K562 (cell line): ENCODE data around the gene DDX41. TPM values are rescaled to one million over a fixed set of nuclear protein-coding genes. Genes with fewer than 3 reads are reported as not detected.

Source experiments
- ATAC-seq: fragments of 200-7000 bp; cut with Tn5 transposase; 3 replicates; pipeline ENCODE4 v1.9.1; 2020; ENCODE audit warnings: moderate library complexity
- BruUV-seq: library from RNA; stranded (reverse); fragments of 400-500 nt; replicated peaks from 2 replicates; lab custom pipeline; 2021; lab: Mats Ljungman, UMichigan
- CTCF ChIA-PET: fragments of 300-600 bp; formaldehyde crosslinking; extraction: SDS; loops from one replicate; lab custom pipeline; 2021; ENCODE audit warnings: low intra/inter-chr PET ratio; lab: Yijun Ruan, JAX
- POLR2A ChIA-PET: fragments of 300-600, 350-650 bp; sonication (Branson Sonifier 250); formaldehyde crosslinking; extraction: SDS; loops from one replicate; lab custom pipeline; 2021; ENCODE audit warnings: antibody characterized with exemption, inconsistent platforms; lab: Yijun Ruan, JAX
- DNase-seq, 4 experiments: peaks; one replicate each; pipeline versions ENCODE4 v3.0.0 to v3.0.0-alpha.2; 2011 to 2018; ENCODE audit warnings: low spot score in 3 of 4, mixed read lengths in 3 of 4; ENCODE audit errors: extremely low read depth in 1 of 4
- FAIRE-seq: peaks from 2 replicates; lab custom pipeline; 2011; peaks lifted over from hg19 to GRCh38; lab: Jason Lieb, UNC
- H2AFZ ChIP-seq: 2 replicates; pipeline ENCODE4 v1.6.0; 2011; ENCODE audit warnings: low read depth, low read length, control low read depth, inconsistent platforms
- H3K27ac ChIP-seq: fragments of 200-600 bp; 3 replicates; pipeline ENCODE4 v1.8.0; 2011; ENCODE audit warnings: low read depth, mild to moderate bottlenecking, control low read depth, inconsistent platforms, low read length, moderate library complexity, mixed read lengths; ENCODE audit errors: extremely low read depth
- H3K27me3 ChIP-seq, 2 experiments: fragments of 300-600 bp in 1 of 2; 2 replicates in 1 of 2; 3 replicates in 1 of 2; pipeline versions ENCODE4 v1.6.0 to v1.8.0; 2011; ENCODE audit warnings: inconsistent platforms in 2 of 2, low read length in 2 of 2, mild to moderate bottlenecking in 1 of 2, mixed read lengths in 1 of 2, moderate library complexity in 1 of 2; ENCODE audit not compliant: control insufficient read depth in 2 of 2, insufficient read depth in 2 of 2
- H3K36me3 ChIP-seq: fragments of 300-600 bp; 3 replicates; pipeline ENCODE4 v1.8.0; 2011; ENCODE audit warnings: mild to moderate bottlenecking, low read length, inconsistent platforms; ENCODE audit not compliant: control insufficient read depth, insufficient read depth
- H3K4me1 ChIP-seq, 2 experiments: fragments of 200-600 bp in 1 of 2; replicated peaks in 1 of 2; 2 replicates in 1 of 2; 3 replicates in 1 of 2; pipeline versions ENCODE4 v1.5.1 to v1.8.0; 2011; ENCODE audit warnings: inconsistent platforms in 2 of 2, low read length in 2 of 2, mild to moderate bottlenecking in 1 of 2, mixed read lengths in 1 of 2, moderate library complexity in 1 of 2; ENCODE audit not compliant: control insufficient read depth in 2 of 2, insufficient read depth in 2 of 2
- H3K4me2 ChIP-seq: 2 replicates; pipeline ENCODE4 v1.6.1; 2011; ENCODE audit warnings: low read length, control low read depth, inconsistent platforms, mixed read lengths; ENCODE audit not compliant: insufficient read depth
- H3K4me3 ChIP-seq: fragments of 200-600 bp; sonication (generic), shearing (Covaris generic); 2 replicates; pipeline ENCODE4 v1.5.1; 2016; ENCODE audit warnings: control low read depth, inconsistent platforms
- H3K79me2 ChIP-seq: fragments of 200-600 bp; 3 replicates; pipeline ENCODE4 v1.8.0; 2011; ENCODE audit warnings: low read length, inconsistent platforms; ENCODE audit not compliant: control insufficient read depth, insufficient read depth
- H3K9ac ChIP-seq, 2 experiments: 2 replicates each; pipeline versions ENCODE4 v1.6.0 to v1.6.1; 2011; ENCODE audit warnings: low read depth in 2 of 2, low read length in 2 of 2, control low read depth in 1 of 2, inconsistent platforms in 1 of 2, mild to moderate bottlenecking in 1 of 2, mixed read lengths in 1 of 2; ENCODE audit not compliant: insufficient read depth in 1 of 2
- H3K9me1 ChIP-seq: one replicate; pipeline ENCODE4 v1.6.0; 2011; ENCODE audit warnings: inconsistent platforms, mild to moderate bottlenecking, low read length, moderate library complexity; ENCODE audit not compliant: control insufficient read depth, insufficient read depth
- H3K9me3 ChIP-seq: replicated peaks from 2 replicates; pipeline ENCODE4 v1.5.1; 2011; ENCODE audit warnings: low read depth, low read length, inconsistent platforms; ENCODE audit not compliant: control insufficient read depth, insufficient read depth
- H4K20me1 ChIP-seq: replicated peaks from 2 replicates; pipeline ENCODE4 v1.6.1; 2011; ENCODE audit warnings: low read length, inconsistent platforms, mixed read lengths; ENCODE audit not compliant: control insufficient read depth, insufficient read depth
- ATF1 ChIP-seq, 2 experiments: fragments of 450-650 bp in 1 of 2; IDR thresholded peaks; 2 replicates each; pipeline ENCODE4 v1.6.1; 2016; ENCODE audit warnings: missing compliant biosample characterization in 1 of 2, missing genetic modification characterization in 1 of 2
- CTCF ChIP-seq, 3 experiments: IDR thresholded peaks in 2 of 3; conservative IDR thresholded peaks in 1 of 3; 2 replicates each; pipeline ENCODE4 v1.5.1; 2011 to 2012; ENCODE audit warnings: low read length in 3 of 3, mild to moderate bottlenecking in 3 of 3, control low read depth in 2 of 3, improper control_type of control experiment in 1 of 3, inconsistent platforms in 1 of 3, low read depth in 1 of 3, mixed read lengths in 1 of 3, moderate library complexity in 1 of 3; ENCODE audit not compliant: insufficient read depth in 2 of 3
- ILK ChIP-seq: fragments of 450-650 bp; IDR thresholded peaks from 2 replicates; pipeline ENCODE4 v1.6.1; 2016; ENCODE audit warnings: missing genetic modification characterization, low read depth, mild to moderate bottlenecking, missing compliant biosample characterization, moderate library complexity, borderline replicate concordance
- PHF21A ChIP-seq: fragments of 450-650 bp; IDR thresholded peaks from 2 replicates; pipeline ENCODE4 v1.6.1; 2017; ENCODE audit warnings: low read depth, borderline replicate concordance
- POLR2G ChIP-seq: fragments of 200-400 bp; formaldehyde crosslinking; IDR thresholded peaks from 2 replicates; pipeline ENCODE4 v1.6.1; 2017; ENCODE audit warnings: low read depth, mild to moderate bottlenecking, antibody characterized with exemption, low read length, moderate library complexity
- RBFOX2 ChIP-seq: fragments of 200-400 bp; formaldehyde crosslinking; IDR thresholded peaks from 2 replicates; pipeline ENCODE4 v1.6.1; 2017; ENCODE audit warnings: low read depth, mild to moderate bottlenecking, low read length, moderate library complexity
- RBM22 ChIP-seq: fragments of 200-400 bp; formaldehyde crosslinking; IDR thresholded peaks from 2 replicates; pipeline ENCODE4 v1.6.1; 2018; ENCODE audit warnings: low read length, low read depth; ENCODE audit not compliant: poor library complexity, severe bottlenecking
- ZBTB43 ChIP-seq: sonication (generic); formaldehyde crosslinking; IDR thresholded peaks from 2 replicates; pipeline ENCODE4 v1.8.0; 2023; ENCODE audit warnings: mild to moderate bottlenecking, missing genetic modification reagents
- ZNF408 ChIP-seq: fragments of 250-450 bp; sonication (Bioruptor Pico); IDR thresholded peaks from 2 replicates; pipeline ENCODE4 v1.4.0; 2020; ENCODE audit warnings: low read depth, mild to moderate bottlenecking, moderate library complexity
- WGBS: fragments of 100-300 bp; shearing (Covaris generic); methylation state at CpG from one replicate; pipeline ENCODE4 v1.1.6; 2016; ENCODE audit warnings: low coverage, mixed read lengths; ENCODE audit not compliant: insufficient coverage; ENCODE audit errors: missing lambda C conversion rate; 5-methylcytosine and 5-hydroxymethylcytosine counted together
- in situ Hi-C: fragments of 300-500 bp; cut with MboI; formaldehyde crosslinking; loops from 4 replicates; pipeline ENCODE4 v1.15.0; 2018; ENCODE audit warnings: inconsistent platforms, mixed read lengths
- intact Hi-C: fragments of 100-400 bp; cut with micrococcal nuclease; formaldehyde crosslinking; loops from 2 replicates; pipeline ENCODE4 v1.14.2; 2022
- polyA plus RNA-seq, 8 experiments: library from polyadenylated mRNA; depleted of rRNA in 4 of 8; stranded (reverse) in 5 of 8; unstranded in 3 of 8; fragments of >200 nt; fragmentation: Nextera tagmentation in 2 of 8; fragmentation: Illumina TruSeq in 1 of 8; extraction: Ambion mirVana in 2 of 8; extraction: Trizol in 1 of 8; gene quantifications; 2 replicates each; pipeline versions ENCODE4 v1.2.1 to v1.2.3, GENCODE V29; 2011 to 2014; ENCODE audit warnings: inconsistent platforms in 1 of 8, missing spikeins in 1 of 8
- total RNA-seq, 7 experiments: library from RNA; depleted of rRNA in 6 of 7; stranded (reverse); fragments of >200 nt in 6 of 7; fragmentation: Illumina TruSeq in 2 of 7; extraction: Trizol in 2 of 7; gene quantifications; 2 replicates each; pipeline versions ENCODE4 v1.2.1 to v1.2.3, GENCODE V29; 2011 to 2021; ENCODE audit warnings: low replicate concordance in 1 of 7

The DDX41 gene
- total and polyA plus RNA-seq, 9 of the 15 experiments (the other 6 are each of a cell fraction or from before 2014, with no cell fraction given): 38.2 to 284 (median 116) TPM

GRCh38 chr5:177490311-177490991 lies 26.3 kb downstream of the DDX41 start (continued):
- no peak for TF ChIP-seq ZBTB43

- Histone ChIP-seq H3K27me3 (no peaks in the 10 kb centered on the region), H3K9me1 (no peaks in the 10 kb centered on the region), H3K79me2 (peaks cover 15% of the 10 kb centered on the region; the same call in 2 of the 3 replicates), H3K4me2 (no peak overlapping the region), H3K4me3 (no peak overlapping the region), H3K4me1 (peaks cover 18 to 65% of the 10 kb centered on the region in 2 experiments), H4K20me1 (peaks cover 3% of the 10 kb centered on the region; the same call in 1 of the 2 replicates), H3K36me3 (peaks cover 86% of the 10 kb centered on the region; the same call in 2 of the 3 replicates), H3K9ac (peak overlapping the region in 1 of 2 experiments; percentile 48; a peak in 1 of 4 replicates), H3K27ac (no peak overlapping the region), H2AFZ (no peak overlapping the region), H3K9me3 (no peaks in the 10 kb centered on the region)
- intact Hi-C loops (no loop called here), in situ Hi-C loops (no loop called here)
- BruUV-seq: no TSS peak
- POLR2A ChIA-PET: interaction anchor here (0.6 to 3.4 kb wide), 6 partner anchors 9 to 62 kb away, joined by 3 to 30 read pairs (median 4); partner anchors contain the start of gene DBN1
- FAIRE-seq (no peak), ATAC-seq (no peak), DNase-seq (no peak)
- 97% methylated on average over 23 of the region's 26 CpGs for WGBS
- CTCF ChIA-PET: no interaction called here
- TF ChIP-seq ILK (no peak), CTCF (IDR thresholded peaks at IDR 0.05 in 2 of 3, conservative IDR thresholded peaks at IDR 0.05 in 1 of 3; ENCODE audit: insufficient read depth in 2 of 3, low read depth in 1 of 3, low read length in 3 of 3) (0 out of 6 replicates have a peak, but pooled peaks of 1 of the 3 experiments have one; percentile 13), RBM22 (peak; percentile 18), ZNF408 (CRISPR knock-in tag) (no peak), PHF21A (no peak), ATF1 (CRISPR knock-in tag; IDR thresholded peaks at IDR 0.05) (no peak), ATF1 (tag; IDR thresholded peaks at IDR 0.05) (no peak), POLR2G (peak; percentile 51), RBFOX2 (peak; percentile 59; the same call in 1 of the 2 replicates)
These were observed 27.5 kb downstream of the DDX41 start for GRCh38 chr5:177489119-177489716.
